Urothelium cell line (cell line): ENCODE results near the gene CMPK2.

ENCODE experiments used
- DNase-seq: peaks from one replicate; pipeline ENCODE4 v3.0.0; 2011; ENCODE audit warnings: low spot score, mixed read lengths
- FAIRE-seq: peaks from 2 replicates; lab custom pipeline; 2011; peaks lifted over from hg19 to GRCh38; lab: Jason Lieb, UNC

The CMPK2 gene

GRCh38 chr2:6845903-6846302 lies 19.8 kb downstream of the CMPK2 start:
- DNase-seq = no peak
- FAIRE-seq = no peak

GRCh38 chr2:6845312-6845711 lies 20.4 kb downstream of the CMPK2 start:
- FAIRE-seq (no peak), DNase-seq (no peak)

- no peak for DNase-seq
- FAIRE-seq = no peak
These were observed 24.0 kb downstream of the CMPK2 start for GRCh38 chr2:6841537-6842287.

- DNase-seq = no peak
- no peak for FAIRE-seq
These were observed 26.9 kb downstream of the CMPK2 start for GRCh38 chr2:6838673-6839319.

GRCh38 chr2:6835467-6835866 lies 30.2 kb downstream of the CMPK2 start:
- FAIRE-seq (no peak), DNase-seq (no peak)

GRCh38 chr2:6834163-6834562 lies 31.5 kb downstream of the CMPK2 start:
- no peak for DNase-seq
- FAIRE-seq = no peak

GRCh38 chr2:6833300-6833604 lies 32.5 kb downstream of the CMPK2 start:
- DNase-seq (no peak), FAIRE-seq (no peak)

- FAIRE-seq = no peak
- no peak for DNase-seq
These were observed 33.0 kb downstream of the CMPK2 start for GRCh38 chr2:6832596-6833299.

GRCh38 chr2:6831229-6831628 lies 34.5 kb downstream of the CMPK2 start:
- no peak for FAIRE-seq

GRCh38 chr2:6828299-6828584 lies 37.5 kb downstream of the CMPK2 start:
- peak; percentile 28 for DNase-seq

More at GRCh38 chr2:6831229-6831628, 34.5 kb downstream of the CMPK2 start:
- no peak for DNase-seq

GRCh38 chr2:6827566-6828298 lies 38.0 kb downstream of the CMPK2 start:
- no peak for DNase-seq
- FAIRE-seq = no peak

More at GRCh38 chr2:6828299-6828584, 37.5 kb downstream of the CMPK2 start:
- no peak for FAIRE-seq

GRCh38 chr2:6826081-6826913 lies 39.4 kb downstream of the CMPK2 start:
- no peak for FAIRE-seq
- peak; percentile 58 for DNase-seq

- DNase-seq (no peak), FAIRE-seq (no peak)
These were observed 40.7 kb downstream of the CMPK2 start for GRCh38 chr2:6824962-6825361.

GRCh38 chr2:6823111-6823510 lies 42.6 kb downstream of the CMPK2 start:
- DNase-seq (no peak), FAIRE-seq (no peak)

- DNase-seq (no peak), FAIRE-seq (no peak)
These were observed 43.3 kb downstream of the CMPK2 start for GRCh38 chr2:6822406-6822805.

GRCh38 chr2:6820903-6821584 lies 44.7 kb downstream of the CMPK2 start:
- FAIRE-seq (no peak), DNase-seq (no peak)

- no peak for DNase-seq
- FAIRE-seq = no peak
These were observed 45.5 kb downstream of the CMPK2 start for GRCh38 chr2:6820236-6820635.

GRCh38 chr2:6819668-6820067 lies 46.0 kb downstream of the CMPK2 start:
- FAIRE-seq (no peak), DNase-seq (no peak)

- FAIRE-seq (no peak), DNase-seq (no peak)
These were observed 47.7 kb downstream of the CMPK2 start for GRCh38 chr2:6818012-6818411.

GRCh38 chr2:6814869-6815268 lies 50.8 kb downstream of the CMPK2 start:
- DNase-seq = no peak
- no peak for FAIRE-seq
